A549 (cell line): ENCODE results near the gene CST4. TPM values are rescaled to one million over a fixed set of nuclear protein-coding genes. Genes with fewer than 3 reads are reported as not detected.
"Not testable (repeated sequence)": the region's sequence is repeated elsewhere in the genome, so short reads cannot be mapped to it uniquely, and the experiment has no call there.

Experiments
- ATAC-seq, 2 experiments: fragments of 200-7000 bp in 1 of 2; fragments of >200 bp in 1 of 2; cut with Nextera tagmentation in 1 of 2; cut with Tn5 transposase in 1 of 2; 3 replicates each; pipeline versions ENCODE4 v1.8.0 to v1.9.1; 2018 to 2020; ENCODE audit warnings: mild to moderate bottlenecking in 1 of 2, moderate library complexity in 1 of 2
- CTCF ChIA-PET: fragments of 300-600 bp; sonication (Branson Sonifier 250); formaldehyde crosslinking; extraction: SDS; loops from one replicate; lab custom pipeline; 2021; ENCODE audit warnings: antibody characterized with exemption, inconsistent platforms; lab: Yijun Ruan, JAX
- POLR2A ChIA-PET: fragments of 350-600 bp; formaldehyde crosslinking; extraction: SDS; loops from one replicate; lab custom pipeline; 2021; ENCODE audit warnings: antibody characterized with exemption, inconsistent platforms; lab: Yijun Ruan, JAX
- DNase-seq, 2 experiments: peaks; one replicate each; pipeline versions ENCODE4 v3.0.0 to v3.0.0-alpha.2; 2011 to 2016; ENCODE audit warnings: low read depth in 1 of 2, low spot score in 1 of 2
- FAIRE-seq: peaks from 2 replicates; lab custom pipeline; 2011; peaks lifted over from hg19 to GRCh38; lab: Jason Lieb, UNC
- H3K27ac ChIP-seq, 2 experiments: fragments of >200 bp; sonication (Bioruptor Twin); formaldehyde crosslinking; 3 replicates each; pipeline ENCODE4 v1.5.1; 2016 to 2017
- H3K4me1 ChIP-seq: fragments of >200 bp; sonication (Bioruptor Twin); formaldehyde crosslinking; 3 replicates; pipeline ENCODE4 v1.6.1; 2016
- H3K4me2 ChIP-seq: fragments of >200 bp; sonication (Bioruptor Twin); formaldehyde crosslinking; 3 replicates; pipeline ENCODE4 v1.6.1; 2016
- H3K4me3 ChIP-seq: fragments of >200 bp; sonication (Bioruptor Twin); formaldehyde crosslinking; 3 replicates; pipeline ENCODE4 v1.5.1; 2016
- H3K9me3 ChIP-seq: fragments of >200 bp; sonication (Bioruptor Twin); formaldehyde crosslinking; 3 replicates; pipeline ENCODE4 v1.6.1; 2016
- CHD2 ChIP-seq: fragments of 150-350 bp; IDR thresholded peaks from 2 replicates; pipeline ENCODE4 v1.6.1; 2014; ENCODE audit warnings: low read length; ENCODE audit not compliant: partially characterized antibody
- CTCF ChIP-seq: fragments of >200 bp; sonication (Bioruptor Twin); formaldehyde crosslinking; IDR thresholded peaks from 3 replicates; pipeline ENCODE4 v1.5.1; 2016
- EHMT2 ChIP-seq: fragments of 200-600 bp; sonication (generic); IDR thresholded peaks from 2 replicates; pipeline ENCODE4 v1.6.1; 2016; ENCODE audit warnings: antibody characterized with exemption, low read depth, mild to moderate bottlenecking, moderate library complexity
- ELK1 ChIP-seq: fragments of 150-350 bp; IDR thresholded peaks from 2 replicates; pipeline ENCODE4 v1.6.1; 2014; ENCODE audit warnings: low read depth, mild to moderate bottlenecking, low read length
- HES2 ChIP-seq: fragments of >200 bp; sonication (Bioruptor Twin); formaldehyde crosslinking; IDR thresholded peaks from 2 replicates; pipeline ENCODE4 v1.6.1; 2016
- HMGXB4 ChIP-seq: fragments of 250-450 bp; sonication (Bioruptor Pico); IDR thresholded peaks from 2 replicates; pipeline ENCODE4 v1.5.0; 2021; ENCODE audit warnings: mild to moderate bottlenecking, moderate library complexity, borderline replicate concordance
- KDM1A ChIP-seq: fragments of 200-600 bp; sonication (generic); IDR thresholded peaks from 2 replicates; pipeline ENCODE4 v1.6.1; 2016; ENCODE audit warnings: low read depth, mild to moderate bottlenecking
- MAX ChIP-seq: IDR thresholded peaks from 2 replicates; pipeline ENCODE4 v1.6.1; 2012
- MAZ ChIP-seq: fragments of 150-350 bp; IDR thresholded peaks from 2 replicates; pipeline ENCODE4 v1.6.1; 2014; ENCODE audit warnings: antibody characterized with exemption, low read depth, low read length, borderline replicate concordance
- MYC ChIP-seq: IDR thresholded peaks from 2 replicates; pipeline ENCODE4 v1.6.1; 2012; ENCODE audit warnings: mild to moderate bottlenecking, inconsistent platforms, low read length, improper control_type of control experiment, borderline replicate concordance
- NR3C1 ChIP-seq: fragments of >200 bp; sonication (Bioruptor Twin); formaldehyde crosslinking; IDR thresholded peaks from 3 replicates; pipeline ENCODE4 v1.6.1; 2017
- PHF8 ChIP-seq: fragments of 200-600 bp; sonication (generic); IDR thresholded peaks from 2 replicates; pipeline ENCODE4 v1.6.1; 2016; ENCODE audit warnings: low read depth, mild to moderate bottlenecking, antibody characterized with exemption, moderate library complexity, borderline replicate concordance
- POLR2A ChIP-seq: IDR thresholded peaks from 2 replicates; pipeline ENCODE4 v1.6.1; 2012; ENCODE audit warnings: mild to moderate bottlenecking, low read length
- RAD21 ChIP-seq, 2 experiments: fragments of >200 bp in 1 of 2; sonication (Bioruptor Twin) in 1 of 2; formaldehyde crosslinking in 1 of 2; IDR thresholded peaks in 1 of 2; conservative IDR thresholded peaks in 1 of 2; 2 replicates in 1 of 2; 3 replicates in 1 of 2; pipeline ENCODE4 v1.6.1; 2012 to 2018; ENCODE audit warnings: inconsistent platforms in 1 of 2
- RARB ChIP-seq: fragments of 250-450 bp; sonication (Bioruptor Pico); IDR thresholded peaks from 2 replicates; pipeline ENCODE4 v1.8.0; 2021; ENCODE audit warnings: mild to moderate bottlenecking, moderate library complexity
- SMC3 ChIP-seq: fragments of >200 bp; sonication (Bioruptor Twin); formaldehyde crosslinking; IDR thresholded peaks from 3 replicates; pipeline ENCODE4 v1.6.1; 2018; ENCODE audit warnings: inconsistent platforms
- TFCP2L1 ChIP-seq: fragments of 250-450 bp; sonication (Bioruptor Pico); IDR thresholded peaks from 2 replicates; pipeline ENCODE4 v1.5.0; 2021; ENCODE audit warnings: mild to moderate bottlenecking
- TP53 ChIP-seq: fragments of 250-450 bp; sonication (Bioruptor Pico); IDR thresholded peaks from 2 replicates; pipeline ENCODE4 v1.5.0; 2021; ENCODE audit warnings: mild to moderate bottlenecking, moderate library complexity
- USF2 ChIP-seq: fragments of 450-650 bp; IDR thresholded peaks from 2 replicates; pipeline ENCODE4 v1.6.1; 2014; ENCODE audit warnings: antibody characterized with exemption
- WGBS: methylation state at CpG from one replicate; pipeline ENCODE4 v1.1.6; 2017; ENCODE audit errors: missing lambda C conversion rate; 5-methylcytosine and 5-hydroxymethylcytosine counted together
- polyA plus RNA-seq, 4 experiments: library from polyadenylated mRNA; depleted of rRNA in 3 of 4; stranded (reverse); fragments of >200 nt; fragmentation: RNase III in 1 of 4; extraction: RNeasy Plus Mini Kit Qiagen cat#74134 plus additional on column Dnase treatment in 1 of 4; gene quantifications; 2 replicates in 3 of 4; 3 replicates in 1 of 4; pipeline ENCODE4 v1.2.3, GENCODE V29; 2011 to 2017

Gene CST4
- polyA plus RNA-seq, 2 of the 4 experiments (the other 2 are of a cell fraction) = not detected

GRCh38 chr20:23725102-23725501 is 36.3 kb upstream of the CST4 start:
- ATAC-seq (no peak), FAIRE-seq (no peak), DNase-seq (no peak)
- 37% methylated on average over 3 of the region's 3 CpGs for WGBS
- H3K9me3 ChIP-seq = no peaks in the 10 kb centered on the region
- H3K4me1 ChIP-seq = no peaks in the 10 kb centered on the region
- no peak overlapping the region for H3K4me2 ChIP-seq
- no peak overlapping the region for H3K27ac ChIP-seq
- H3K4me3 ChIP-seq = no peak overlapping the region
- POLR2A ChIA-PET = no interaction called here
- no peak for TF ChIP-seq USF2
- TF ChIP-seq POLR2A = no peak
- no peak for TF ChIP-seq HES2
- TF ChIP-seq MYC = no peak
- TF ChIP-seq ELK1 = no peak
- no peak for TF ChIP-seq TFCP2L1
- TF ChIP-seq MAZ = no peak
- TF ChIP-seq, all 56 proteins: peak for 0
- CTCF ChIA-PET = interaction anchor here (1.4 kb wide), 1 partner anchor 79 kb away, joined by 3 read pairs; no protein-coding TSS in a partner anchor

GRCh38 chr20:23723659-23724307 is 34.9 kb upstream of the CST4 start:
- H3K9me3 ChIP-seq, H3K4me3 ChIP-seq, H3K4me1 ChIP-seq, H3K27ac ChIP-seq, POLR2A ChIA-PET: not testable (repeated sequence)
- peak; percentile 100 for FAIRE-seq
- 47% methylated on average over 2 of the region's 2 CpGs for WGBS
- CTCF ChIA-PET = interaction anchor here (1.0 to 2.1 kb wide), 4 partner anchors 9 to 77 kb away, joined by 3 to 4 read pairs (median 4); no protein-coding TSS in a partner anchor
- peak; percentile 42 for TF ChIP-seq CTCF
- TF ChIP-seq RAD21 (conservative IDR thresholded peaks at IDR 0.05 in 1 of 2, IDR thresholded peaks at IDR 0.05 in 1 of 2) = peak; percentile 39 to 42; a peak in 4 of 5 replicates
- 0 out of 3 replicates have a peak, but pooled peaks have one; percentile 6 for TF ChIP-seq SMC3
- TF ChIP-seq, all 56 proteins: peak for 3; not testable (repeated sequence) for 53
- ATAC-seq = peak; percentile 88 to 99
- DNase-seq = peak in 1 of 2 experiments; percentile 48
- not testable (repeated sequence) for H3K4me2 ChIP-seq

GRCh38 chr20:23722851-23723250 is 34.0 kb upstream of the CST4 start:
- POLR2A ChIA-PET = not testable (repeated sequence)

GRCh38 chr20:23721962-23722361 is 33.1 kb upstream of the CST4 start:
- TF ChIP-seq HES2 (no peak), PHF8 (no peak), NR3C1 (no peak), CHD2 (no peak), HMGXB4 (CRISPR knock-in tag) (no peak), EHMT2 (no peak), RARB (CRISPR knock-in tag) (no peak), KDM1A (no peak), TP53 (CRISPR knock-in tag) (no peak), MAX (no peak)
- ChIA-PET CTCF (interaction anchor here (1.4 kb wide), 1 partner anchor 17 kb away, joined by 3 read pairs; no protein-coding TSS in a partner anchor), POLR2A (no interaction called here)
- no peak overlapping the region for H3K4me2 ChIP-seq
- no peak for DNase-seq
- H3K4me1 ChIP-seq = no peaks in the 10 kb centered on the region
- WGBS = 0% methylated on average over 1 of the region's 1 CpG
- no peak overlapping the region for H3K27ac ChIP-seq
- no peak overlapping the region for H3K4me3 ChIP-seq
- no peaks in the 10 kb centered on the region for H3K9me3 ChIP-seq
- ATAC-seq = no peak
- no peak for FAIRE-seq

More at GRCh38 chr20:23722851-23723250, 34.0 kb upstream of the CST4 start:
- peak in 1 of 2 experiments; percentile 23; a peak in 1 of 6 replicates for ATAC-seq
- not testable (repeated sequence) for H3K4me3 ChIP-seq, DNase-seq, H3K9me3 ChIP-seq, H3K27ac ChIP-seq, H3K4me2 ChIP-seq, H3K4me1 ChIP-seq, FAIRE-seq
- WGBS = 60% methylated on average over 5 of the region's 5 CpGs
- CTCF ChIA-PET = interaction anchor here (1.0 to 2.1 kb wide), 3 partner anchors 16 to 20 kb away, joined by 3 to 4 read pairs (median 3); no protein-coding TSS in a partner anchor

- WGBS = 66% methylated on average over 9 of the region's 9 CpGs
- ATAC-seq, FAIRE-seq, CTCF ChIA-PET, H3K27ac ChIP-seq, POLR2A ChIA-PET, H3K4me1 ChIP-seq, DNase-seq, H3K4me2 ChIP-seq, H3K9me3 ChIP-seq, H3K4me3 ChIP-seq: not testable (repeated sequence)
These were observed 30.5 kb upstream of the CST4 start for GRCh38 chr20:23719351-23719750.
